Endothelial cell of hepatic sinusoid (primary cell): ENCODE results near the gene ITGA3.
"Not testable (repeated sequence)": the region's sequence is repeated elsewhere in the genome, so short reads cannot be mapped to it uniquely, and the experiment has no call there.

Experiments
- in situ Hi-C: cut with HindIII; loops from 2 replicates; pipeline ENCODE4 v1.10.0; 2017; ENCODE audit warnings: low sequenced_read_pairs

The ITGA3 gene

GRCh38 chr17:50051082-50051576 lies 4.8 kb upstream of the ITGA3 start:
- in situ Hi-C loops, result no loop called here

DNA sequence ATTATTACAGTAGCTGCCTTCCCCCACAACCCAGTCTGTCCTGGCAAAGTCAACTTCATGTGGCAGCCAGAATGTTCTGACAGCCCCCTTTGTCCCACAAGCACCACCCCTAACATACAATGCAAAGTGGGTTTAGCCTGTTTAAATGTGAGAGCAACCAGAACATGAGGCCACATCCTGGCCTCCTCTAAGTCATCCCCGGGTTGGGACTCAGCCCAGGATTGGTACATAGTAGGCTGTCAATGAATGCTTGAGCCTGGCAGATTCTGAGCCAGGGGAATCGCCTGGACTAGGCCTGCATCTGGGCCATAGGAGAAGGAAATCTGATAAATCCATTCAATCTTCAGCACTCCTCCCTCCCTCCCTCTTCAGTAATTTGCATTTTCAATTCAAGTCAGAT lies 4.3 kb upstream of the ITGA3 start:
- in situ Hi-C loops, result no loop called here

DNA sequence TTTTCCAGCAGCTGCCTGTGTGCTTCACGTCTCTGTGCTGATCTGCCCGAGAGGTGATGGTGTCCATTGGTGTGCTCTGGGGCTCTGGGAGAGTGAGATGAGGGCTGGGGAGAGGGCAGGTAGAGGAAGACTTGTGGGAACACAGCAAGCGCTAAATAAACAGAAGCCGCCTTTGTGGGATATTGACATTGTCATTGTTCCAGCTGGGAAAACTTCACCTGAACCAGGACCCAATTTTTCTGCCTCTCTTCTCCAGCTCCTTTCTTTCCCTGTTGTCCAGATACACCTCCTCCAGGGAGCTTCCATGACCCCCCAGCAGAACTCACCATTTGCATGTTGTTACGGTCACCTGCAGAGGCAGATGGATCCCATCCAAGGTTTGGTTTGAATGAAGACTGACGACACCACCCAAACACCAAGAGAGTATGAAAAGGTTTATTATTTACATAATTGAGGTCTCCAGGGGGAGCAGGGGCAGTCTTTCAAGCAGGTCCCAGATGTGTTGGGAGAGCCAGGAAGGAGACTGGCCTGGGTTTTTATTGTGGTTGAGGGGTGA lies 3.6 kb upstream of the ITGA3 start:
- in situ Hi-C loops, result no loop called here

- in situ Hi-C loops, result no loop called here
These were observed 2.9 kb upstream of the ITGA3 start for GRCh38 chr17:50052822-50053653.

DNA sequence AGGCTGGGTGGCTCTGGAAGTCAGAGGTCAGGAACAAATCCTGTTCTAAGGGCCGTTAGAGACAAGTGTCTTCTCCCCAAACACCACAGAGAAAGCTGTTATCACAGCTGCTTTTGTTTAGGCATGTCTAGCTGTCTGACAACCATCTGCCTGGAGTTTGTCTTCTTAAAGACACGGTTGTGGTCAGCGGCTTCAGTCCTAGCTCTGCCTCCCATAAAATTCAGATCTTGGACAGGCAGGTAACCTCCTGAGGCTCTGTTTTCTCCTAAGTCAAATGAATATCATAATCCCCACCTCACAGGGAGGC lies 2.3 kb upstream of the ITGA3 start:
- in situ Hi-C loops, result no loop called here

DNA sequence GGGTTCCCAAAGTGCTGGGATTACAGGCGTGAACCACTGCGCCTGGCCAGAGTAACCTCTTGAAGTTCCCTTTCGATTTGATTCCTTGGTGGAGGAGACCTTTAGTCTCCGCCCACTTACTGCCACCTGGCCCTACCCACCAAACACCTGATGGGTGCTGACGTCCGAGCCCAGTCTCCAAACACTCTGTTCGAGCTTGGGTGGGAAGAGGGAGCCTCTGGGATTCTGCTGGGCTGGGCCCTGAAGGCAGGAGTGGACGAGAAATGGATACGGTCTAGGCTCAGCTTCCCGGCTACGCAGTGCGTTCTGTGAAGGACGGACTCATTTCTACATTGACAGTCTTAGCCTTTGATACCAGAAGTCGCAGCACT lies 870 bp upstream of the ITGA3 start:
- in situ Hi-C loops, result no loop called here

DNA sequence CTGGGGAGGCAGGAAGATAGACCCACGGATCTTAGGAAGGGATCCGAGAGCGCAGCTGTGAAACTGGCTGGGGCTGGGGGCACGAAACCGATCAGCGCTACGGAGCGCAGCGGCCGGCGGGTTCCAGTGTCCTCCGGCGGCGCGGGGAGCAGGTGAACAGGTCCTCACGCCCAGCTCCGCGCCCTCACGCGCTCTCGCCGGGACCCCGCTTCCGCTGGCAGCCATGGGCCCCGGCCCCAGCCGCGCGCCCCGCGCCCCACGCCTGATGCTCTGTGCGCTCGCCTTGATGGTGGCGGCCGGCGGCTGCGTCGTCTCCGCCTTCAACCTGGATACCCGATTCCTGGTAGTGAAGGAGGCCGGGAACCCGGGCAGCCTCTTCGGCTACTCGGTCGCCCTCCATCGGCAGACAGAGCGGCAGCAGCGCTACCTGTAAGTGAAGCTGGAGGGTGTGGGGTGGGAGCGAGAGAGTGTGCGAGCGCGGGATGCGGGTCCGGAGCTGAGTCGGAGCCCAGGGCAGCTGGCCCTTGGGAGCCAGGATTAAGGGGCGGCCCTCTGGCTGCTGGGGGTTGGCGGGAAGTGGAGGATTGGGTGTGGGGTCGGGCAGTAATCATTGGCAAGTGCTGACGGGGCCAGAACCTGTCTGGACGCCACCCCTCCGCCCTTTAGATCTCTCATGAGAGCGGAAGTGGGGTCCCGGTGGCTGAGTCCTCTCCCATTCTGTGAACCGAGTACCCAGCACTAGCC lies 479 bp downstream of the ITGA3 start:
- in situ Hi-C loops, result no loop called here

GRCh38 chr17:50056961-50057330 lies 1.0 kb downstream of the ITGA3 start:
- in situ Hi-C loops, result no loop called here

DNA sequence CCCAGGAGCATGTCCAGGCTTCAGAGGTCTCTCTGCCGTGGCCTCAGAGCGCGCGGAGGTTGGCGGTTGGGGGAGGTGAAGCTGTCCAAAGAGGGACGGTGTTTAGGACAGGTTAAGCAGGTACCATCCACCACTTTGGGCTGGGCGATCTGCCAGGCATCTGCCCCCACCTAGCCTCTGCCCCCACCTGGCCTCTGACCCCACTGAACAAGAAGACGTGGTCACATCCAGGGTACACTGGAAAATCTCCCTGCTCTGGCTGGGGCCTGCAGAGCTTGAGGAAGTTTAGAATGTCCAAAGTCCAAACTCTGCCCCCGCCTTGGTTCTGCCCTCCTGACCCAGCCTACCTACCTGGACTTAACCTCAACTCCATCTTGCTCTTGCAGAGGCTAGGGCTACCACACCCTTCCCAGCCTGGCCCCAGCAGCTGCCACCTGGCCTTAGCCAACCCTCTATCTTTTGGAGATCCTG lies 1.6 kb downstream of the ITGA3 start:
- in situ Hi-C loops, result no loop called here

DNA sequence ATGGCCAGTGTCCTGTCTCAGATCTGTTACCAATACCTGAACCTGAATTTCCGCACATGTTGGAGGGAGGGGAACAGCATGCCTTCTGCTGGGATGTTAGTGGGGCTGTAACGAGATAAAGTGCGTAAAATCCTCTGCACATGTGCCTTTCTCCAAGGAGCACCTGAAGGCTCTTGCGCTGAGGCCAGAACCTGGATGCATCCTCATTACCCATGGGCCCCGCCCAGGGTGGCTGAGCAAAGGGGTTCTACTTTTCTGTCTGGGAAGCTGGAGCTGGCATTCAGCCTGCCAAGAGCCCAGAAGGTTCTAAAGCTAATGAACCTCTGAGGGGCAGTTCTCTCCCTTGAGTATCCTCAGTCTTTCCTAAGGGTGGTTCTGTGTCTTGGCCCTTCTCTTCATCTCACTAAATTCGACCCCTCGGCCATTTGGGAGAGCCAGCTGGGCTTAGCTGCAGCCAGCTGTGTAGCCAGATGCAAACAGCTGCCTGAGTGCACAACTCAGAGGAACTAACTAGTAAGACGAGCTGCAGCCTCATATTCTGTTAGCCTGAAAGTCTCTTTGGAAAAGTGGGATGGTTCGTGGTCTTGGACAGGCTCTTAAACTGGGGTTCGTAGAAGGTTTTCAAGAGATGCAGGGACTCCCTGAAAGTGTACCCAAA lies 2.5 kb downstream of the ITGA3 start:
- in situ Hi-C loops, result no loop called here

DNA sequence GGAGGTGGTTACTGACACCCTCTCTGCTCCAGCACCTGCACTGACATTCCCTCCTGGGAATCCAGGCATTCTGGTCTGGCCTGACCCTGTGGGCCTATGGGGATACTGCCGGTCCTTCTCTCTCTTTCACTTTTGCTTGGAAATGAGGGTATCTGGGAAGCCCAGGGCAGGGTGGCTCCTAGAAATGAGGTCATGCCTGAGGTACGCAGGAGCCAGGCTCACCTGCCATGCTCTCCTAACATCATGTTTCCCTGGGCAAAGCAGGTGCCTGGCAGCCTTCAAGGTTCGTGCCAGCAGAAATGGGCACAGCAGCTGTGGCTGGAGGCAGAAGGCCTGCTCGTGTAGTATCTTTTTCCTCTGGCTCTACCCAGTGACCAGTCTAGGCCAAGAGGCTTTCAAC lies 3.3 kb downstream of the ITGA3 start:
- in situ Hi-C loops, result no loop called here

GRCh38 chr17:50059759-50060273 lies 3.9 kb downstream of the ITGA3 start:
- in situ Hi-C loops, result no loop called here

- in situ Hi-C loops, result no loop called here
These were observed 5.2 kb downstream of the ITGA3 start for GRCh38 chr17:50060951-50061712.

DNA sequence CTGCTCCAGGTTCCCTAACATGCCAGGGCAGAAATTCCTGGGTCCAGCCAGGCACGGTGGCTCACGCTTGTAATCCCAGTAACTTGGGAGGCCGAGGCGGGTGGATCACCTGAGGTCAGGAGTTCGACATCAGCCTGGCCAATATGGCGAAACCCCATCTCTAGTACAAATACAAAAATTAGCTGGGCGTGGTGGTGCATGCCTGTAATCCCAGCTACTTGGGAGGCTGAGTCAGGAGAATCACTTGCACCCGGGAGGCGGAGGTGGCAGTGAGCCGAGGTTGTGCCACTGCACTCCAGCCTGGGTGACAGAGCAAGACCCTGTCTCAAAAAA lies 5.8 kb downstream of the ITGA3 start:
- in situ Hi-C loops, result not testable (repeated sequence)

GRCh38 chr17:50062293-50063243 lies 6.7 kb downstream of the ITGA3 start:
- in situ Hi-C loops, result no loop called here

DNA sequence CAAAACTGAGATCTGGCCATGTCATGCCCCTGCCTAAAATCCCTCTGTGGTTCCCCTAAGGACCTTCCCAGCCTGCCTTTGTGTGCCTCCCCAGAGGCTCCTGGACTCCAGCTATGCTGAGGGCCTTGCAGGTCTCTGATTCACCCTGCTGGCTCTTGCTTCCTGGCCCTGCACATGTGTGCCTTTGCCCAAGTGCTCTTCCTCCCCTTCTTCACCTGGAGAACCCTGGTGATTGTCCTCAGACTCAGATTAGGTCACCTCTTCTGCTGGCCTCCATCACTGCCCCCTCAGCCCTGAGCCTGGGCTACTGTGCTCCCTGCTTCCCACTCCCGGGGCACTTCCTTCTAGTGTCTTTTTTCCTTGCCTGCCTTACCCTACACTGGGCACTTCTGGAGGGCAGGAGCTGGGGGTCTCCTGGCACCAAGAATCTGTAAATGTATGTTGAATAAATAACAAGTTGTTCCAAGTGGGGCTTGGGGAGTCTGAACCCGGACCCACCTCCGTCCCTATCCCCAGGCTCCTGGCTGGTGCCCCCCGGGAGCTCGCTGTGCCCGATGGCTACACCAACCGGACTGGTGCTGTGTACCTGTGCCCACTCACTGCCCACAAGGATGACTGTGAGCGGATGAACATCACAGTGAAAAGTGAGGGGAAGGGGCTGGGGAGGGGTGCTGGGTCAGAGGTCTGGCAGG lies 7.8 kb downstream of the ITGA3 start:
- in situ Hi-C loops, result no loop called here

- in situ Hi-C loops, result no loop called here
These were observed 8.5 kb downstream of the ITGA3 start for GRCh38 chr17:50064253-50065001.

- in situ Hi-C loops, result no loop called here
These were observed 9.1 kb downstream of the ITGA3 start for GRCh38 chr17:50065056-50065455.
